Ecto neural progenitor cell (in vitro differentiated cells): ENCODE results near the gene ZNRF4.
"Not testable (repeated sequence)": the region's sequence is repeated elsewhere in the genome, so short reads cannot be mapped to it uniquely, and the experiment has no call there.

ENCODE experiments used
- DNase-seq: peaks from one replicate; pipeline ENCODE4 v3.0.0-alpha.2; 2018; ENCODE audit warnings: low spot score

The ZNRF4 gene, protein sequence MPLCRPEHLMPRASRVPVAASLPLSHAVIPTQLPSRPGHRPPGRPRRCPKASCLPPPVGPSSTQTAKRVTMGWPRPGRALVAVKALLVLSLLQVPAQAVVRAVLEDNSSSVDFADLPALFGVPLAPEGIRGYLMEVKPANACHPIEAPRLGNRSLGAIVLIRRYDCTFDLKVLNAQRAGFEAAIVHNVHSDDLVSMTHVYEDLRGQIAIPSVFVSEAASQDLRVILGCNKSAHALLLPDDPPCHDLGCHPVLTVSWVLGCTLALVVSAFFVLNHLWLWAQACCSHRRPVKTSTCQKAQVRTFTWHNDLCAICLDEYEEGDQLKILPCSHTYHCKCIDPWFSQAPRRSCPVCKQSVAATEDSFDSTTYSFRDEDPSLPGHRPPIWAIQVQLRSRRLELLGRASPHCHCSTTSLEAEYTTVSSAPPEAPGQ

DNA sequence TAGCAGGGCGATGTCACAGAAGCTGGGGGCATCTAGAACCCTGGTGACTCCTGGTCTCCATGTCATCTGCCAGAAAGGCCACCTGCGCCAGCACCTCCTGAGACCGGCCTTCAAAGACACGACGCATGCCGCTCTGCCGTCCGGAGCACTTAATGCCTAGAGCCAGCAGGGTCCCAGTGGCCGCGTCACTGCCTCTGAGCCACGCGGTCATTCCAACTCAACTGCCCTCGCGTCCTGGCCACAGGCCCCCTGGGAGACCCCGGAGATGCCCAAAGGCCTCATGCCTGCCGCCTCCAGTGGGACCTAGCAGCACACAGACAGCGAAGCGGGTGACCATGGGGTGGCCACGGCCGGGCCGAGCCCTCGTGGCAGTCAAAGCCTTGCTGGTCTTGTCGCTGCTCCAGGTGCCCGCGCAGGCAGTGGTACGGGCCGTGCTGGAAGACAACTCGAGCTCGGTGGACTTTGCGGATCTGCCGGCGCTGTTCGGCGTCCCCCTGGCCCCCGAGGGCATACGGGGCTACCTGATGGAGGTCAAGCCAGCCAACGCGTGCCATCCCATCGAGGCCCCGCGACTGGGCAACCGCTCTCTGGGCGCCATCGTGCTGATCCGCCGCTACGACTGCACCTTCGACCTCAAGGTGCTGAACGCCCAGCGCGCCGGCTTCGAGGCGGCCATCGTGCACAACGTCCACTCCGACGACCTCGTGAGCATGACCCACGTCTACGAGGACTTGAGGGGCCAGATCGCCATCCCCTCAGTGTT, at the start of gene ZNRF4:
Gene ZNRF4 (plus strand): TSS at position 51 of the 763 bp plus-strand sequence. CDS start 75 bp downstream, at position 126.
- DNase-seq, result no peak

DNA sequence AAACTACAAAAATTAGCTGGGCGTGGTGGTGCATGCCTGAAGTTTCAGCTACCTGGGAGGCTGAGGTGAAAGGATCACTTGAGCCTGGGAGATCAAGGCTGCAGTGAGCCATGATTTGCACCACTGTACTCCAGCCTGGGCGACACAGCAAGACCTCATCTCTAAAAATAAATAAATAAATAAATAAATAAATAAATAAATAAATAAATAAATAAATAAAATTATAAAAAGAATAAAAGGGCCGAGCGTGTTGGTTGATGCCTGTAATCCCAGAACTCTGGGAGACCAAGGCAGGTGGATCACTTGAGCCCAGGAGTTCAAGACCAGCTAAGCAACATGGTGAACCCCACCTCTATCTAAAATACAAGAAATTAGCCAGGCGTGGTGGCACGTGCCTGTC, 49.0 kb upstream of the ZNRF4 start:
- DNase-seq, result not testable (repeated sequence)

DNA sequence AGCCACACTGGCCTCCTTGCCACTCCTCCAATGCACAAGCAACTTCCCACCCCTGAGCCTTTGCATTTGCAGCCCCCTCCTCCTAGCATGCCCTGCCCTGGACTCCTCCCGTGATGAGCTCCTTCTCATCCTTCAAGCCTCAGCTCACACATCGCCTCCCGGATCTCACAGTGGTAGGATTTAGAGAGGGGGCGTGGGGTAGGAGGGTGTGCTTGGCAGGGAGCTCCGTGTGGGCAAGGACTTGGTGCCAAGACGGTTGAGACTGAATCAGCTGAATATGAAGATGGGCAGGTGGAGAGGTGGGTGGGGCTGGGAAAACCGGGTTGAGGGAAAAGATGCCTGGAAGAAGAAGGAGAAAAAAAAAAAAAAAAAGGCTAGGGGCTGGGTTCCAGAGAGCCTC, 48.4 kb upstream of the ZNRF4 start:
- no peak for DNase-seq

DNA sequence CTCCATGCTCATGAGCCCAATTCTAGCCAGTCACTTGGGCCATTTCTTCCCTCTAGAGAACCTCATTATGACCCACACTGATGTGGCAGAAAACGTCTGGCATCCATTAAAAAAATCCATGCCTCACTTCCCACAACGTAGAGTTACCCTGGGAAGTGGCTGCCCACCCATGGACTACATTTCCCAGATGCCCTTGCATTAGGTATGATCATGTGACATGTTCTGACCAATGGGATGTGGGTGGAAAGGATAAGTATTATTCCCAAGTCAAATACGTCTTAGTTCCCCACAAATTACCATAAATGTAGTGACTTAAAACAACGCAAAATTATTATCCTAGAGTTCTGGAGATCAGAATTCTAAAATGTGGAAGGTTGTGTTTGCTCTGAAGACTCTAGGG, 47.9 kb upstream of the ZNRF4 start:
- DNase-seq, result no peak

DNA sequence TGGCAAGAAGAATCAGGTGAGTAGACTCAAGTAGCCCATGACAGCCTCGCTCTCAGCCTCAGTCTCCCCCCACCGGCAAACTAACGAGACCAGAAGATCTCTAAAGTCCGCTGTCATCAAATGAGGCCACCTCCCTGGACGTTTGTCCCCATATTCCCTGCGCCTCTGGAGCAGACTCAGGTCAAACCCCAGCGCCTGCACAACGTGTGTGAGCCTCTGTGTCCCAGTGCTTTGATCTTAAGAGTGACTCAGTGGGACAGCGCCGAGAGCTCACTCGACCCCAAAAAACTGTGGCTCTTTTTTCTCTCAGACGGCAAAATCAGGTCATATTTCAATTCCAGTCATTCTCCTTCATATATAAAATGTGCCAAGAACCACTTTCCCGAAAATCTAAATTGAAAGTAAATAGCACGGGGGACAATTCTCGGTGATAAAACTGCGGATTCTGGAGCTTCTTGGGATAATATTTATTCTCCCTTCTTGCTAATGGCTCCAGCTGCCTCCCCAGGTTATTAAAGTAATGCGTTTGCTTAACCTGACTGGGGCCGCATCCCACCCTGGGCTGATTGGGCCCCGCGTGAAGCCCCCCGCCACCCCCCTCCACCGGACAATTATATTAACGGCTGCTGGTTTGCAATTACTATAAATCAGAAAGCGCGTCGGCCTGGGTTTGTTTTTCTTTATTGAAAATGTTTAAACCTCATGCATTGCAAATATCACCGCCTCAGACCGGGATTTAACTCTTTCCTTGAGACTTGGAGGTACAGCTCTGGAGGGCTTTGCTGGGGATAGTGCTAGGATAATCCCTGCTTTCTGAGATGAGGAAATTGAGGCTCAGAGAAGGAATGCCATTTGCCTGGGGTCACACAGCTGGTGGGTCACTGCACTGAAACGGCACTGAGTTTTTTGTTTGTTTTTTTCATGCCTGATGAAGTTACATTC, 37.5 kb upstream of the ZNRF4 start:
- DNase-seq, result no peak

DNA sequence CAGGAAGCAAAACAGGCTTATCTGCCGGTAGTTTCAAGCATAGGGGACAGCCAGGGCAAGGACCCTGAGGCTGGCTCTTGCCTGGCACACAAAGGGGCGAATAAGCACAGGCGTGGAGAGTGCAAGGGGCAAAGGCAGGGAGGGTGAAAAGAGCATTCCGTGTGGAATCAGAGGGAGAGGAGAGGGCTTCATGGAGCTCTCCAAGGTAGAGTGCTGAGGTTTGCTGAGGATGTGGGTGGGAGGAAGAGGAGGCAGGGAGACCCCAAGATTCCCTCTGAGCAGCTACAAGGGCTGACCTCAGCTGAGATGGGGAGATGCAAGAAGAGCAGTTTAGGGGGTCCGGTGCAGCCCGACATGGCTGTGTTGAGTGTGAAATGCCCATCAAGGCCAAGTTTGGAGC, 36.5 kb upstream of the ZNRF4 start:
- no peak for DNase-seq

DNA sequence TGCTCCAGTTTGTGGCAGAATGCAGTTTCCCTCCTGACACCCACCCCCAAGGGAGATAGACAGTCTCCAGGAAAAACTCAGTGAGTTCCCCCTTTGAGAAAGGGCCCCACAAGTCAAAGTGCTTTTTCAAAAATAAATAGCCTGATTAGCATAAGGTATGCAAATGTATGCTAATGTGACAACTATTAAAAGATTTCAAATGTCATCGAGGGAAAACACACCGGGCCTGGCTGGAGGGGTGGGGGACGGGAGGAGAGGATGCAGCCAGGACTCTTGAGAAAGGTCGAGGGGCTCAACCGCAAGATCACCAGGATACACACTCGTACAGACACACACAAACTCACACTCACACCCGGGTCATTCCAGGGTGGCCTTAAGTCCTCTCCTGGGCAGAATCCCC, 34.3 kb upstream of the ZNRF4 start:
- no peak for DNase-seq

DNA sequence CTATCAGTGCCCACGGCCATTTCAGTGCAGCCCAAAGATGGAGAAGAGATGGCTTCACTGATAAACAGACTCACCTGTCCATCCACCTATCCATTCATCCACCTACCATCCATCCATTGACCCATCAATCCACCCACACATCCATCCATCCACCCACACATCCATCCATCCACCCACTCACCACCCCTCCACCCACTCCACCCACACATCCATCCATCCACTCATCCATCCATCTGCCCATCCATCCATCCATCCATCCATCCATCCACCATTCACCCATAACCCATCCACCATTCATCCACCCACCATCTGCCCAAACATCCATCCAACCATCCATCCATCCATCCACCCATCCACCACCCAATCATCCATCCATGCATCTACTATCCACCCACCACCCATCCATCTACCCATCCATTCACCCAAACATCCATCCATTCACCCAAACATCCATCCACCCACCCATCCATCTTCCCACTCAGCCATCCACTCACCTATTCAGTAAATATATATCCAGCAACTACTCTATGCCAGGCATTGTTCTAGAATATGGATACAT, 31.6 kb upstream of the ZNRF4 start:
- no peak for DNase-seq

DNA sequence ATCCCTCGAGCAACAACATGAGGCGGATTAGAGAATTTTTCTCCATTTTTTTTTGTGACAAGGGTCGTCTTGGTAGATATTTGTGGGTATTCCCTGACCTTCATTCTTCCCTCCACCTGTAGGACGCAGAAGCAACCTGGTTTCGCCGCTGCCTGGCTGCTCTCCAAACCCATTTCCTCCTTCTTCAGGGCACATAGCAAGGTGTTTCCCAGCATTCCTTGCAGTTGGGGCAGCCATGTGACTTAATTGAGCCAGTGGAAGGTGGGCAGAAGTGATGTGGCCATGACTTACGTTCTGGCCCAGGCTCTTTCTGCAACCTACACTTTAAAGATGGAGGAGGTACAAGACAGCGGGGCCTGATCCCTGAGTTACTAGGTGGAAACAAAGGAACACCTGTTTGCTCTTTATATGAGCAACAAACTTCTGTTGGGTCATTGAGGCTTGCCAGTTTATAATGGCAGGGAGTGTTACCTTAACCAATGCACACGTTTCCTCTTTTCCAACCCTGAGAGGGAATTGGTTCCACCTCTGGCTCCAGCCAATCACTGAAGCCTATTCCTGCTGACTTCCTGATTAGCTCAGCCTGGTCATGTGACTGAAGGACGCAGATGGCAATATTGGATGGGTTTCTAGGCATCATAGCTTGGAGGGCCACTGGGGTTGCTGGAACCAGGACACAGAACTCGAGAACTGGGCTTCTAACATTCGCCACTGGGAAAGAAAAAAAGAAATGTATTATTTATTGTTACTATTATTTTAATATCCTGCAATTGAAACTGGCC, 30.8 kb upstream of the ZNRF4 start:
- no peak for DNase-seq

DNA sequence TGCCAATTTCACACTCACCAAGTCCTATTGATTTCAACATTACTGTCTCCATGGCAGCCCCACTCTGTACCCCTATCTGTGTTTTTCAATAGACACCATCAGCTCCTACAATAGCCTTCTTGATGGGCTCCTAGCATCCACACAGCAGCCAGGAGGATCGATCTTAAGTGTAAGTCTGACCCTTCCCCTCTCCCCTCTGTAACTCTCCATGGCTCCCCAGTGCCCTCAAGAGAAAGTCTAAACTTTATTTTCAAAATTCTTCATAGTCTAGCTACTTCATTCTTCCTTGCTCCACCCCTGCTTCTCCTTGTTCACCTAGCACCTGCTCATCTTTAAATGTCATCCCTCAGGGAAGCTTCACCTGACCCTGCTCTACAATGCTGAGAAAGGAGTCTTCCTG, 30.0 kb upstream of the ZNRF4 start:
- no peak for DNase-seq

DNA sequence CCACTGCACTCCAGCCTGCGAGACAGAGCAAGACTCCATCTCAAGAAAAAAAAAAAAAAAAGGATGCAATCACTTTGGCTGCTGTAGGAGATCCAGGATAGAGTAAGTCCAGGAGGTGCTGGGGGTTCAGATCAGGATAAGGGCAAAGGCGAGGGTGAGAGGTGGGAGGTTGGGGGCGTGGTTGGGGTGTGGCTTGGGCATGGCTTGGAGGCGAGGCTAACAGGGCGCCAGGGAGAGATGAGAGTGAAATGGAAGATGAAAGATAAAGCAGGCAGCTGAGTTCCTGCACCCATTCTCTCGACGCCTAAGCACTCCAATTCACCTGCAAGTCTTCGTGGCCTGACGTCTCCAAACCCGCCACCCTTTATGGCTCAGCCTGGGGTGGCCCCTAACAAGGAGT, 25.0 kb upstream of the ZNRF4 start:
- DNase-seq, result no peak

DNA sequence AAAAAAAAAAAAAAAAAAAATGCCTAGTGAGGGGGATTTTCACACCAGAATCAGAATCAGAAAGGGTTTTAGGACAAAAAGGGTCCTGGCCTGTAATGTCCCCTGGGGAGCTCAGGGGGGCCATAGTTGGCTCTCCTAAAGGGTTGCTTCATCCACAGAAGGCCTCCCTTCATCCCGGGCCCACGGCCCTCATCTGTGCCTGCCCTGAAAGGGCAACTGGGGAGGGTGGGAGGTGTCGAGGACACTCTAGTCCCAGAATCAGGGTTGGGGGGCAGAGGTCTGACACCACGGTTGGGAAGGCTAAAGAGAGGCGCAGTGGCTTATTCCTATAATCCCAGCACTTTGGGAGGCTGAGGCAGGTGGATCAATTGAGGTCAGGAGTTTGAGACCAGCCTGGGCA, 22.5 kb upstream of the ZNRF4 start:
- DNase-seq, result no peak

DNA sequence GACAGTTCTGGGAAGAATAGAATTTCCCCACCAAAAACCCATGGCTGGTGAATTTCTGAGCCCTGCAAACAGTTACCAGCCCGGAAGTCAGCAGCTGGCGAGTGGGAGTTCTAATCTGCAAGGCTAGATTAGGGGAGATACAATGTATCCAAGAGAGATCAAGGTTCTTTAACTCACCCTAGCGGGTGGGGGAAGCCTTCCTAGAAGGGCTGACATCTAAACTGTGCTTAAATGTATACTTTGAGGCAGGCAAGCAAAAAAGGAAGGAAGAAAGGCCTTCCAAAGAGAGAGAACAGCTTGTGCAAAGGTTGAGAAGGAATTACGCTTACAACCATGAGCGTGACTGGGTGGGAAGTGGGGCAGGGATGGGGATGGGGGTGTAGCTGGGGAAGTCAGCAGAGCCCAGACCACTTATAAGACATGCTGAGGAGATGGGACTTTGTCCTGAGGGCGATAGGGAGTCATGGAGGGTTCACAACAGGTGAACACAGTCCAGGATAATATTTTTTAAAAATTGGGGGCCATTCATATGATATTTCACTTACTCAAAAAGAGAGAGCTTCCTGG, 20.8 kb upstream of the ZNRF4 start:
- no peak for DNase-seq

DNA sequence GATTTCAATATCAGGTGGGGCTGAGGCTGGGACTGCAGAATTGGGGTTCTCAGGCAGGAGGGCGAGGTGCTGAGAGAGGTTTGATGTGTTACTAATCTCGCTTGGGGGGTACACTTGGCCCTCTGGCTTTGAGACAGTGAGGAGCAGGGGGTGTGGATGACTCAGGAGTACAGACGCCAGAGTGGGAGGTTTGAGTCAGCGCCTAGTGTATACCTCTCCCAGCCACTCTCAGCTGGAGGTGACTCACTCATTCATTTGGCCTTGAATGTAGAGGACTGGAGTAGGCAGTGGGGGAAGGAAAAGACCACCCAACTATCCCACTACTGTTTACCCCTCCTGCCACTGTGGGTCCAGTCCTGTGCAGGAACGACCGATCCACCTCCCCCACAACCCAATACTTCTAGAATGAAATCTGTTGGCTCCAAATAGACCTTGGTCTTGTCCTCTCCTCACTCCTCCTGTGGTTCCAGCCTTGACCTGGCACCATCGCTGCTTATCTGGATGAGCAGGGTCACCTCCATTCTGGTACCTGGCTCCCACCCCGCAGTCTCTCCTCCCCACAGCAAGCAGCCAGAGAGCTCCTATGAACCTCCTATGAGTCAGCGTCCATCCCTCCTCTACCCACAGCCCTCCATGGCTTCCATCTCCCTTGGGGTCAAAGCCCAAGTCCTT, 20.1 kb upstream of the ZNRF4 start:
- DNase-seq, result no peak

DNA sequence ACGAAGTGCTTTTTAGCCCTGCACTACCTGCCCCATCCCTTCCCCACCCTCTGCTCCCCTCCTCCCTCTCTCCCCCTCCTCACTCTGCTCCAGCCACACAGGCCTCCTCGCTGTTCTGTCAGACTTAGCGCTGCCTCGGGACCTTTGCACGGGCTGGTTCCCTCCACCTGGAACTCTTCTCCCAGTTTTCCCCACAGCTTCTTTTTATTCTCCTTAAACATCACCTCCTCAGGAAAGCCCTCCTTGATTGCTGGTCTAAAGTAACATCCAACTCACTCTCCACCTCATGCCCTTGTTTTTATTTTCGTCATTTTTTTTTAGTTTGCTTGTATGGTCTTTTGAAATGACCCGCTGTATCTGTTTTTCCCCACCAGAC, 19.6 kb upstream of the ZNRF4 start:
- DNase-seq, result no peak

DNA sequence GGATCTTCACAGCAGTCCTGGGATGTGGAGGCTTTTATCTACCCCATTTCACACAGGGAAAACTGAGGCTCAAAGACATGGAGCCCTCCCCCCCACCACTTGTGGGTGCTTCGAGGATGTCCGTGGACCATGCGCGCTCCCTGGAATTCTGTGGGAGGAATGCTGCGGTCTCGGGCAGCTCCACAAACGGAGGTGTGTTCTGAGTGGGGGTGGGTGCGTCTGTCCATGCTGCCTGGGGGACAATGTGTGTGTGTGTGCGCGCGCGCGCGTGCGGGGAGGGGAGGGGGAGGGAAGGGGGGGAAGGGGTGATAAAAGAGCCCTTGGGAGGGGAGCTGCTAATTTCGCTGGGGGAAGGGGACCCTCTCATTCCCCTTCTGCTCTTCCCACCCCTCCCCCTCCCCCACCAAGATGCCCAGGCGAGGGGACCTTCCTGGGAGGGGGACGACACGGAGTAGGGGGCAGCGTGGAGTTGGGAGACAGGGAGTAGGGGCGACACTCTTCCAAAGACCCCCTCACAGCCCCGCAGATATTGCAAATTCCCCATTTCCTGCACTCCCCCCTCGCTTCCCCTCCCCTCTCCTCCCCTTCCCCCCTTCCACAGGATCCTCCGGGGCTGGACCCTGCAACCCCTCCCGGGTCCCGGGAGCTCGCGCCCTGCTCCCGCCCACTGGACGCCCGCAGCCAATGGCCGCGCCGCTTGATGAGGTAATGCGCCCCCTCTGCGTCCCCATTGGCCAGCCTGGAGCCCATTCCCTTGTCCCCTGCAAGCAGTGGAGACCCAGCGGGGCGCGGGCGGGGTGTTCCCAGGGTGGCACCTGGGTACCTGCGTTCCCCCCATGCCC, 18.9 kb upstream of the ZNRF4 start:
- DNase-seq, result peak; percentile 95

DNA sequence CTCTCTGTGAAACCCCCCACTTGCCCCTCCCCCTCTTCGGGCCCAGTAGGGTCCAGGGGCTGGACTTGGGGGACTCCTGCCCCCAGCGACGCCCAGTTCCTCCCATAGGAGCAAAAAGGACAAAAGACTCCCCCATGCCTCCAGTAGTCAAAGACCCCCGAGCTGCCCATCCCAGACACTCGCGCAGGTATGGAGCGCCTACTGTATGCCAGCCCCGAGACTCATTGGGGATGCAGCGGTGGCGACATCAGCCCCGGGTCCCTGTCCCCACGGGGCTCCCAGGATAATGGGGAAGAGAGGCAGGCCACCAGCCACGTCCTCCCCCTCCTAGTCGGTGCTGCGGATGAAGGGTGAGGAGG, 18.3 kb upstream of the ZNRF4 start:
- DNase-seq, result no peak

DNA sequence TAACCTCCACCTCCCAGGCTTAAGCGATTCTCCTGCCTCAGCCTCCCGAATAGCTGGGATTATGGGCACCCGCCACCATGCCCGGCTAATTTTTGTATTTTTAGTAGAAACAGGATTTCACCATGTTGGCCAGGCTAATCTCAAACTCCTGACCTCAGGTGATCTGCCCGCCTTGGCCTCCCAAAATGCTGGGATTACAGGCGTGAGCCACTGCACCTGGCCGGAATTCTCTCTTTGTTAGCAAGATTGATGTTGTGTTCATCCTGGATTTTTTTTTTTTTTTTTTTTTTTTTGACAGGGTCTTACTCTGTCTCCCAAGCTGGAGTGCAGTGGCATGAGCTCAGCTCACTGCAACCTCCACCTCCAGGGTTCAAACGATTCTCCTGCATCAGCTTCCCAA, 16.5 kb upstream of the ZNRF4 start:
- DNase-seq, result not testable (repeated sequence)

DNA sequence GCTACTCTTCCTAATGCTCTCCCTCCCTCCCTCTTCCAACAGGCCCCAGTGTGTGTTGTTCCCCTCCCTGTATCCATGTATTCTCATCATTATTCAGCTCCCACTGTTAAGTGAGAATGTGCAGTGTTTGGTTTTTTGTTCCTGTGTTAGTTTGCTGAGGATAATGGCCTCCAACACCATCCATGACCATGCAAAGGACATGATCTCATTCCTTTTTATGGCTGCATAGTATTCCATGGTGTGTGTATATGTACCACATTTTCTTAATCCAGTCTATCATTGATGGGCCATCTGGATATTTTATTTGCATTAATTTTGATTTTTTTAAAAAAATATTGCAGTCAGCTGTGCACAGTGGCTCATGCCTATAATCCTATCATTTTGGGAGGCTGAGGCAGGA, 15.8 kb upstream of the ZNRF4 start:
- no peak for DNase-seq

DNA sequence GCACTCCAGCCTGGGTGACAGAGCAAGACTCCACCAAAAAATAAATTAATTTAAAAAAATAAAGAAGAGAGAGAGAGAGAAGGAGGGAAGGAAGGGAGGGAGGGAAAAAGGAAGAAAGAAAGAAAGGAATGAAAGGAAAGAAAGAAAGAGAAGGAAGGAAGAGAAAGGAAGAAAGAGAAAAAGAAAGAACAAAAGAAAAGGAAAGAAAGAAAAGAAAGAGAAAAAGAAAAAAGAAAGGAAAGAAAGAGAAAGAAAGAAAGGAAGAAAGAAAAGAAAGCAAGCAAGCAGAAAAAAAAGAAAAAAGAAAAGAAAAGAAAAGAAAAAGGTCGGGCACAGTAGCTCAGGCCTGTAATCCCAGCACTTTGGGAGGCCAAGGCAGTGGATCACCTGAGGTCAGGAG, 14.9 kb upstream of the ZNRF4 start:
- no peak for DNase-seq
